GM12865 (cell line): ENCODE measurements around the gene BAIAP2.

ENCODE experiments used
- DNase-seq: peaks from one replicate; pipeline ENCODE4 v3.0.0; 2010; ENCODE audit warnings: low read depth
- H3K4me3 ChIP-seq: 2 replicates; pipeline ENCODE4 v1.5.1; 2011; ENCODE audit warnings: mild to moderate bottlenecking, low read depth, low read length, control low read depth
- TF ChIP-seq, protein P1 (sequence below): IDR thresholded peaks from 2 replicates; pipeline ENCODE4 v1.5.1; 2011; ENCODE audit warnings: low read length, control low read depth, low read depth, inconsistent platforms; ENCODE audit not compliant: insufficient read depth; ENCODE audit errors: missing control alignments

Gene BAIAP2

DNA sequence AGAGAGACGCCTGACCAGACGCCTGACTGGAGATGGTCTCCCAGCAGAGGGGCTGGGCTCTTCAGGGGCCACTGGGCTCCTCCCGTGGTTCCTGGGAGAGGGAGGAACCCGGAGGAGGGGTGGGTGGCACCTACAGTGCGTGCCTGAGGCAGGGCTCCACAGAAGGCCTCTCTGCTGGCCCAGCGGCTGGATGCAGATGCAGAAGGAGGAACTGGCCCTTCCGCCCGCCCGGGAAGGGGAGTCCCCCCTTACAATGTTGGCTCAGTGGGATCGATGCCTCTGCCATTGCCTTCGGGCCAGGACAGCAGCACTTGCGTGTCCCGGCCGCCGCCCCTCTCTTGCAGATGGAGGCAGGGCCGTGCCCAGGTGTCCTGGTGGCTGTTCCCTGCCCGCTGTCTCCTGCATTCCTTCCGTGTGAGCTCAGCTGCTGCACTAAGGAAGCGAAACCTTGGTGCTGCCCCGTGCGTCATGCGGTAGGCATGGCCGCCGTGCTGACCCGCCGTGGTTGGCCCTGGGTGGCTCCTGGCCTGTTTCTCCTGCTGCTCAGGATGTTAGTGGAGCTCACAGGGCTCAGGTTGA, 15.1 kb downstream of the BAIAP2 start:
- TF ChIP-seq, protein P1, sequence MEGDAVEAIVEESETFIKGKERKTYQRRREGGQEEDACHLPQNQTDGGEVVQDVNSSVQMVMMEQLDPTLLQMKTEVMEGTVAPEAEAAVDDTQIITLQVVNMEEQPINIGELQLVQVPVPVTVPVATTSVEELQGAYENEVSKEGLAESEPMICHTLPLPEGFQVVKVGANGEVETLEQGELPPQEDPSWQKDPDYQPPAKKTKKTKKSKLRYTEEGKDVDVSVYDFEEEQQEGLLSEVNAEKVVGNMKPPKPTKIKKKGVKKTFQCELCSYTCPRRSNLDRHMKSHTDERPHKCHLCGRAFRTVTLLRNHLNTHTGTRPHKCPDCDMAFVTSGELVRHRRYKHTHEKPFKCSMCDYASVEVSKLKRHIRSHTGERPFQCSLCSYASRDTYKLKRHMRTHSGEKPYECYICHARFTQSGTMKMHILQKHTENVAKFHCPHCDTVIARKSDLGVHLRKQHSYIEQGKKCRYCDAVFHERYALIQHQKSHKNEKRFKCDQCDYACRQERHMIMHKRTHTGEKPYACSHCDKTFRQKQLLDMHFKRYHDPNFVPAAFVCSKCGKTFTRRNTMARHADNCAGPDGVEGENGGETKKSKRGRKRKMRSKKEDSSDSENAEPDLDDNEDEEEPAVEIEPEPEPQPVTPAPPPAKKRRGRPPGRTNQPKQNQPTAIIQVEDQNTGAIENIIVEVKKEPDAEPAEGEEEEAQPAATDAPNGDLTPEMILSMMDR: no peak
- H3K4me3 ChIP-seq: no peak overlapping the region
- DNase-seq: peak; percentile 53

DNA sequence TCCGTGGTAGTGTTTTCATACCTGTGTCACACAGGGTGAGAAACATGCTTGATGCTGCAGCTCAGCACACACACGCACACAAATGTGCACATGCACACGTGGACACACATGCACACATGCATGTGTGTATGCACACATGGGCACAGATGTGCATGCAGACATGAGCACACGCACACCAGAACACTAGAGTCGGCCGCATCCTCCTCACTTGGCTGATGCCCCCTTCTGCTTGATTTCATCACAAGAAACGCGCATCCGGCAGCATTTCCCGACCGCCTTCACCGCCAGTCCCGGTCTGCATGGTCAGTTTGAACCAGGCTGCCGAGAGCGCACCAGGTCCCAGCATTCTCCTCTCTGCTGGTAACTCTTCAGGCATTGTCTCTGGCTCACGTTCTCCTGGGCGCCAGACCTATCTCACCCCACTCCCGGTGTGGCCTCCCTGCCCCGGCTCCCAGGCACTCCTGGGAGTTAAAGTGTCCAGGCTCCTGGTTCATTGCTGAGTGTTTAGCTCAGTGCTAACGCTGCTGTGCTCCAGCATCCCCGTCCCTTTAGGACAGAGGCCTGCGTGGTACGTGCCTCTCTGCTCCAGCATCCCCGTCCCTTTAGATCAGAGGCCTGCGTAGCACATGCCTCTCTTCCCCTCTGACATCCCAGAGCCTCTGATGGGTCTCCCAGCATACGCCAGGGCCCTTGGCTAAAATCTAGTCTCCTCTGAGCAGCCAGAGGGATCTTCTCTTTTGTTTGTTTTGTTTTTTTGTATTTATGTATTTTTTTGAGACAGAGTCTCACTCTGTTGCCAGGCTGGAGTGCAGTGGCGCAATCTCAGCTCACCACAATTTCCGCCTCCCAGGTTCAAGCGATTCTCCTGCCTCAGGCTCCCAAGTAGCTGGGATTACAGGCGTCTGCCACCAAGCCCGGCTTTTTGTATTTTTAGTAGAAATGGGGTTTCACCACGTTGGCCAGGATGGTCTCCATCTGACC, 16.0 kb downstream of the BAIAP2 start:
- TF ChIP-seq, protein P1: no peak
- DNase-seq: no peak
- no peak overlapping the region for H3K4me3 ChIP-seq

DNA sequence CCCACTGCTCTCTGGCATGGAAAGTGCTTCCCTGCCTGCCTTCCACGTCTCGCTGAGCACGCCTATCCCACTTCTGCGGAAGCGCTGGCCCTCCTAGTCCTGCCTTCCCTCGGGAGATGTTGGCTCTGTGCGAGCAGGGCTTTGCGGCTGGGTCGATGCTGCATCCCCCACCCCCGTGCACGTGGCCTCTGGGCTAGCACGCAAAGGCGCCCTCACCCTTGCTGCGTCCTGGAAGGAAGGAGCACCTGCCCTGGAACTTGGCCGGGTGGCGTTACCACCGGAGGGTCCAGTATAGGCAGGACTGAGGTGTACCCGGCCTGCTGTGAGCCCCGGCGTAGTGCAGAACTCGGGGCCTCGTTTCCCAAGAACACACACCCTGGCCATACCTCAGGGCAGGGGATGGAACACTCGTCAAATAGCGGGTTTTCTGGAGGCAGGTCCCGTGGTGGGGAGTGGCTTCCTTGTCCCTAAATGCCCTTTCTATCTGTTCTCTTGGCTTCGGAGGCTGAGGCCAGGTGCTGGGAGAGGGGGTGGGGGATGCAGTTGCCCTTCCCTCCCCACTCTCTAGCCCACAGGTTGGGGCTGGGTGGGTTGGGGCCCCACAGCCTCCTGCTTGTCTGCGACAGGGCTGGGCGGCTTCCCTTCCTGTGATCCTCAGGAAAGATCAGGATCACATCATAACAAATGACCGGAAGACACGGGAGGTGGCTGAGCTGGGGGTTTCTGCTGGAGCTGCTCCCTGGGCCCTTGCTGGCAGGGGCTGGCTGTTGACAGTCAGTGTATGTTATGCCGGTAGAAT, 17.4 kb downstream of the BAIAP2 start:
- H3K4me3 ChIP-seq: no peak overlapping the region
- DNase-seq: no peak
- TF ChIP-seq, protein P1: no peak

- TF ChIP-seq, protein P1: no peak
- no peak overlapping the region for H3K4me3 ChIP-seq
- DNase-seq: no peak
These were observed 18.4 kb downstream of the BAIAP2 start for GRCh38 chr17:81053041-81053970.

GRCh38 chr17:81054308-81054707, 19.4 kb downstream of the BAIAP2 start:
- no peak for DNase-seq
- H3K4me3 ChIP-seq: no peak overlapping the region
- TF ChIP-seq, protein P1: no peak

DNA sequence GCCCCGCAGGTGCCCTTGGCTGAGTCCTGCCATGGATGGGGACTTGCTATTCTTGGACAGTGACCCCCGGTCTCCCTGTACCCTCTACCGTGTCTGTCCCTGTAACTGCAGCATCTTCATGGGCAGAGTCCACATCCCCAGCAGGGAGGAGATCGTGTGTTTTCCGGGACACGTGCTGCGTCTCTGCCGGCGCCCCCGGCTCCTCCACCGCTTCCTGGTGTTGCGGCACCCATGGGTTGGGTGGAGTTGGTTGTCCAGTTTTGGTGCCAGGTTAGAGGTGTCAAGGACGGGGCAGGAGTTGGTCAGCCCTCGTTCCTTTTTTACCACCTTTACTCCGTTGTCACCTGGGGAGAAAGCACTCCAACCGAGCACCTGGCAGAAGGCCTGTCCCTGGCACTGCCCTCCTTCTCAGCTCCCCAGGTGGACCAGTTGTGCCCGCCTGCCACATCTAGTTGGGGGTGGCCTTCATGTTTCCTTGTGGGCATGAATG, 20.0 kb downstream of the BAIAP2 start:
- TF ChIP-seq, protein P1: no peak
- no peak for DNase-seq

More for the DNA sequence above, 20.0 kb downstream of the BAIAP2 start:
- no peak overlapping the region for H3K4me3 ChIP-seq
